ENCODE results near the gene CD96. TPM values are rescaled to one million over a fixed set of nuclear protein-coding genes. Genes with fewer than 3 reads are reported as not detected.

CD96 gene
- total and polyA plus RNA-seq, 2 donors (not counting 1 experiment from before 2014, with no cell fraction given), result 0.10 TPM; not detected in 1

DNA sequence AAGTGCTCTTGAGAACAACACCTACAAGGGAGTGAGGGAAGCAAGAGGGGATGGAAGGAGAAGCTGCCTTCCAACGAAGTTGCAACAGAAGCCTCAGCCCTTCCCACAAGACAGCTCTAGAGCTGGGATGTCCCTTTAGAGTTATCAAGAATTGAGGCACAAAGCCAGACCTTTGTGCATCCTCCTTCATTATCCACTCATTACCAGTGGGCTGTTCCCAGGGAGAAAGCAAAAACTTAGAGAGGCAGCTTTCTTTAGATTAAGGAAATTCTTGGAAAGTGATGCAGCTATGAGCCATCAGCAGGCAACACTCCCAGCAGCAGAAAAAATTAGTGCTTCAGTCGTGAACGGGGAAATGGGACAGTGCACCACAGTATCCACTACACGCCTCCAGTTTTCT is 10.6 kb upstream of the CD96 start:
- no peaks in the 10 kb centered on the region for H3K4me1 ChIP-seq (ENCODE audit: control insufficient read depth, extremely low read depth, insufficient read depth, low read length)
- H3K79me2 ChIP-seq (ENCODE audit: control insufficient read depth, insufficient read depth, low read length), result no peaks in the 10 kb centered on the region
- no peaks in the 10 kb centered on the region for H4K20me1 ChIP-seq (ENCODE audit: control insufficient read depth, extremely low read depth, insufficient read depth, low read length)
- H3K4me3 ChIP-seq (replicated peaks in 1 of 4; ENCODE audit: control extremely low read depth in 1 of 4, insufficient read depth in 1 of 4, low read depth in 3 of 4, low read length in 4 of 4), result no peak overlapping the region
- peak; percentile 28 to 74 for DNase-seq (ENCODE audit: low read depth in 2 of 2)
- H2AFZ ChIP-seq (ENCODE audit: low read length), result no peak overlapping the region
- no peak for TF ChIP-seq EZH2 (IDR thresholded peaks at IDR 0.05; ENCODE audit: low read length, missing control alignments)
- TF ChIP-seq, protein P1, sequence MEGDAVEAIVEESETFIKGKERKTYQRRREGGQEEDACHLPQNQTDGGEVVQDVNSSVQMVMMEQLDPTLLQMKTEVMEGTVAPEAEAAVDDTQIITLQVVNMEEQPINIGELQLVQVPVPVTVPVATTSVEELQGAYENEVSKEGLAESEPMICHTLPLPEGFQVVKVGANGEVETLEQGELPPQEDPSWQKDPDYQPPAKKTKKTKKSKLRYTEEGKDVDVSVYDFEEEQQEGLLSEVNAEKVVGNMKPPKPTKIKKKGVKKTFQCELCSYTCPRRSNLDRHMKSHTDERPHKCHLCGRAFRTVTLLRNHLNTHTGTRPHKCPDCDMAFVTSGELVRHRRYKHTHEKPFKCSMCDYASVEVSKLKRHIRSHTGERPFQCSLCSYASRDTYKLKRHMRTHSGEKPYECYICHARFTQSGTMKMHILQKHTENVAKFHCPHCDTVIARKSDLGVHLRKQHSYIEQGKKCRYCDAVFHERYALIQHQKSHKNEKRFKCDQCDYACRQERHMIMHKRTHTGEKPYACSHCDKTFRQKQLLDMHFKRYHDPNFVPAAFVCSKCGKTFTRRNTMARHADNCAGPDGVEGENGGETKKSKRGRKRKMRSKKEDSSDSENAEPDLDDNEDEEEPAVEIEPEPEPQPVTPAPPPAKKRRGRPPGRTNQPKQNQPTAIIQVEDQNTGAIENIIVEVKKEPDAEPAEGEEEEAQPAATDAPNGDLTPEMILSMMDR (conservative IDR thresholded peaks at IDR 0.05 in 1 of 2, IDR thresholded peaks at IDR 0.05 in 1 of 2; ENCODE audit: low read depth in 1 of 2, low read length in 2 of 2), result no peak
- no peak overlapping the region for H3K27ac ChIP-seq (ENCODE audit: insufficient read depth, low read length)
- no peak overlapping the region for H3K4me2 ChIP-seq (ENCODE audit: extremely low read depth, insufficient read depth, low read length)
- H3K36me3 ChIP-seq (ENCODE audit: control insufficient read depth, insufficient read depth, low read length), result no peaks in the 10 kb centered on the region
- H3K9me3 ChIP-seq (ENCODE audit: control insufficient read depth, insufficient read depth, low read depth, low read length), result no peaks in the 10 kb centered on the region
- no peak overlapping the region for H3K9ac ChIP-seq (ENCODE audit: insufficient read depth, low read length)
- H3K27me3 ChIP-seq (ENCODE audit: control insufficient read depth, insufficient read depth, low read length), result no peaks in the 10 kb centered on the region

DNA sequence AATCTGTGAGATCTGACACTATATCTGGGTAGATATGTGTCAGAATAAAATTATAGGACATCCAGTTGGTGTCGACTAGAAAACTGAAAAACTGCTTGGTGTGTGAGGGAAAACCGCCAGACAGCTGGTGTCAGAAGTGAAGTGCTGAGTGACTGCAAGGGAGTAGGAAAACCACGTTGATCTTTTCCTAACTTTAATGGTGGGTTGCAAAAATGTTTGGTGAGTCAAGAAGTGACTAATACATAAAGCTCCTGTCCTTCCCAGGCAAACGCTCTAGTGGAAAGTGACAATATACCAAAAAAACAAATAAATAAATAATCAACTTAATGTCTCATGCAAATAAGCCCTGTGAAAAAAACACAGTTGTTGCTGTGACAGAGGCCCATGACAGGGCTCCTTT is 7.3 kb upstream of the CD96 start:
- Histone ChIP-seq H3K36me3 (ENCODE audit: control insufficient read depth, insufficient read depth, low read length) (no peaks in the 10 kb centered on the region), H3K27ac (ENCODE audit: insufficient read depth, low read length) (no peak overlapping the region), H3K79me2 (ENCODE audit: control insufficient read depth, insufficient read depth, low read length) (no peaks in the 10 kb centered on the region), H4K20me1 (ENCODE audit: control insufficient read depth, extremely low read depth, insufficient read depth, low read length) (no peaks in the 10 kb centered on the region), H3K4me2 (ENCODE audit: extremely low read depth, insufficient read depth, low read length) (no peak overlapping the region), H2AFZ (ENCODE audit: low read length) (no peak overlapping the region), H3K4me3 (replicated peaks in 1 of 4; ENCODE audit: control extremely low read depth in 1 of 4, insufficient read depth in 1 of 4, low read depth in 3 of 4, low read length in 4 of 4) (no peak overlapping the region), H3K27me3 (ENCODE audit: control insufficient read depth, insufficient read depth, low read length) (no peaks in the 10 kb centered on the region), H3K9me3 (ENCODE audit: control insufficient read depth, insufficient read depth, low read depth, low read length) (no peaks in the 10 kb centered on the region), H3K4me1 (ENCODE audit: control insufficient read depth, extremely low read depth, insufficient read depth, low read length) (peaks cover 7% of the 10 kb centered on the region), H3K9ac (ENCODE audit: insufficient read depth, low read length) (no peak overlapping the region)
- DNase-seq (ENCODE audit: low read depth in 2 of 2), result peak; percentile 44 to 65
- TF ChIP-seq, protein P1 (conservative IDR thresholded peaks at IDR 0.05 in 1 of 2, IDR thresholded peaks at IDR 0.05 in 1 of 2; ENCODE audit: low read depth in 1 of 2, low read length in 2 of 2), result no peak
- TF ChIP-seq EZH2 (IDR thresholded peaks at IDR 0.05; ENCODE audit: low read length, missing control alignments), result no peak

DNA sequence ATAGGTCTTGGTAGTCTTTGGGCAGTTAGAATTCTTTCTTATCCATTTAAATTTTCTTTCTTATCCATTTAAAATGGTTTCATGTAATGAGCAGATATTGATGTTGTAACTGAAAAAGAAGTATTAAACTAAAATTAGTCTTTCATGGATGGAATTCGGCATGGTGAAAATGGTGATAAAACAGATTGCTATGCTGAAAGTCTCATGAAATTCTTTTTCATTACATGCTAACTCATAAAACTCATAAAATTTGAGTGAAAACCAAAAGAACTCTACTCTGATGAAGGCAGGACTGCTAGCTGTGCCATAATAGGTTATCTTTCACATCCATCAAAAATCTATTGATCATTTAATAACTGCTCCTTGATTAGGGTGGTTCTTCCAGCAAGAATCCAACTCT is 3.9 kb upstream of the CD96 start:
- no peak for DNase-seq (ENCODE audit: low read depth in 2 of 2)
- Histone ChIP-seq H3K36me3 (ENCODE audit: control insufficient read depth, insufficient read depth, low read length) (no peaks in the 10 kb centered on the region), H3K9me3 (ENCODE audit: control insufficient read depth, insufficient read depth, low read depth, low read length) (no peaks in the 10 kb centered on the region), H2AFZ (ENCODE audit: low read length) (no peak overlapping the region), H3K79me2 (ENCODE audit: control insufficient read depth, insufficient read depth, low read length) (no peaks in the 10 kb centered on the region), H3K9ac (ENCODE audit: insufficient read depth, low read length) (no peak overlapping the region), H3K4me3 (replicated peaks in 1 of 4; ENCODE audit: control extremely low read depth in 1 of 4, insufficient read depth in 1 of 4, low read depth in 3 of 4, low read length in 4 of 4) (no peak overlapping the region), H4K20me1 (ENCODE audit: control insufficient read depth, extremely low read depth, insufficient read depth, low read length) (no peaks in the 10 kb centered on the region), H3K27me3 (ENCODE audit: control insufficient read depth, insufficient read depth, low read length) (no peaks in the 10 kb centered on the region), H3K4me1 (ENCODE audit: control insufficient read depth, extremely low read depth, insufficient read depth, low read length) (peaks cover 7% of the 10 kb centered on the region), H3K27ac (ENCODE audit: insufficient read depth, low read length) (no peak overlapping the region), H3K4me2 (ENCODE audit: extremely low read depth, insufficient read depth, low read length) (no peak overlapping the region)
- TF ChIP-seq, protein P1 (conservative IDR thresholded peaks at IDR 0.05 in 1 of 2, IDR thresholded peaks at IDR 0.05 in 1 of 2; ENCODE audit: low read depth in 1 of 2, low read length in 2 of 2), result no peak
- no peak for TF ChIP-seq EZH2 (IDR thresholded peaks at IDR 0.05; ENCODE audit: low read length, missing control alignments)
